H1 (cell line): ENCODE data around the gene FBXL12. TPM values are rescaled to one million over a fixed set of nuclear protein-coding genes. Genes with fewer than 3 reads are reported as not detected.

Experiments
- CTCF ChIP-seq, 3 experiments: IDR thresholded peaks; 1 replicate in 2 of 3; 2 replicates in 1 of 3; pipeline versions ENCODE4 v1.5.1 to v1.6.1; 2011; ENCODE audit warnings: low read length in 3 of 3, mild to moderate bottlenecking in 3 of 3, inconsistent platforms in 2 of 3, low read depth in 1 of 3, moderate library complexity in 1 of 3; ENCODE audit not compliant: insufficient read depth in 1 of 3; ENCODE audit errors: control extremely low read depth in 1 of 3
- EP300 ChIP-seq, 2 experiments: IDR thresholded peaks; 1 replicate in 1 of 2; 2 replicates in 1 of 2; pipeline ENCODE4 v1.6.1; 2011 to 2012; ENCODE audit warnings: low read depth in 2 of 2, low read length in 2 of 2, mild to moderate bottlenecking in 2 of 2, borderline replicate concordance in 1 of 2, inconsistent platforms in 1 of 2, moderate library complexity in 1 of 2
- KDM1A ChIP-seq: fragments of 200-600, 300-600 bp; sonication (generic); IDR thresholded peaks from 2 replicates; pipeline ENCODE4 v1.7.1; 2016; ENCODE audit warnings: mild to moderate bottlenecking, low read length, borderline replicate concordance
- RAD21 ChIP-seq, 2 experiments: IDR thresholded peaks in 1 of 2; conservative IDR thresholded peaks in 1 of 2; 2 replicates each; pipeline ENCODE4 v1.6.1; 2011; ENCODE audit warnings: low read depth in 2 of 2, low read length in 2 of 2, improper control_type of control experiment in 1 of 2, inconsistent platforms in 1 of 2, mild to moderate bottlenecking in 1 of 2, moderate library complexity in 1 of 2
- polyA plus RNA-seq, 7 experiments: library from polyadenylated mRNA; depleted of rRNA in 3 of 7; stranded (reverse) in 5 of 7; unstranded in 2 of 7; fragments of >200 nt in 5 of 7; fragments of 200-250 nt in 2 of 7; gene quantifications; 1 replicate in 5 of 7; 2 replicates in 1 of 7; 4 replicates in 1 of 7; pipeline versions ENCODE4 v1.2.1 to v1.2.3, GENCODE V29; 2011 to 2013; ENCODE audit warnings: missing spikeins in 2 of 7, mixed read lengths in 2 of 7
- total RNA-seq: library from RNA; stranded (reverse); fragmentation: NEBNext Ultra II Directional; extraction: Animal tissue kit (Norgen Biotek cat#: 25700); gene quantifications from 2 replicates; pipeline ENCODE4 v1.2.1, GENCODE V29; 2021
- TF ChIP-seq, protein P1 (sequence below): IDR thresholded peaks from 2 replicates; pipeline ENCODE4 v1.6.1; 2012; ENCODE audit warnings: inconsistent platforms

FBXL12 gene
- total and polyA plus RNA-seq, 2 of the 8 experiments (the other 6 are each of a cell fraction or from before 2014, with no cell fraction given): 24.6 to 62.3 TPM

DNA sequence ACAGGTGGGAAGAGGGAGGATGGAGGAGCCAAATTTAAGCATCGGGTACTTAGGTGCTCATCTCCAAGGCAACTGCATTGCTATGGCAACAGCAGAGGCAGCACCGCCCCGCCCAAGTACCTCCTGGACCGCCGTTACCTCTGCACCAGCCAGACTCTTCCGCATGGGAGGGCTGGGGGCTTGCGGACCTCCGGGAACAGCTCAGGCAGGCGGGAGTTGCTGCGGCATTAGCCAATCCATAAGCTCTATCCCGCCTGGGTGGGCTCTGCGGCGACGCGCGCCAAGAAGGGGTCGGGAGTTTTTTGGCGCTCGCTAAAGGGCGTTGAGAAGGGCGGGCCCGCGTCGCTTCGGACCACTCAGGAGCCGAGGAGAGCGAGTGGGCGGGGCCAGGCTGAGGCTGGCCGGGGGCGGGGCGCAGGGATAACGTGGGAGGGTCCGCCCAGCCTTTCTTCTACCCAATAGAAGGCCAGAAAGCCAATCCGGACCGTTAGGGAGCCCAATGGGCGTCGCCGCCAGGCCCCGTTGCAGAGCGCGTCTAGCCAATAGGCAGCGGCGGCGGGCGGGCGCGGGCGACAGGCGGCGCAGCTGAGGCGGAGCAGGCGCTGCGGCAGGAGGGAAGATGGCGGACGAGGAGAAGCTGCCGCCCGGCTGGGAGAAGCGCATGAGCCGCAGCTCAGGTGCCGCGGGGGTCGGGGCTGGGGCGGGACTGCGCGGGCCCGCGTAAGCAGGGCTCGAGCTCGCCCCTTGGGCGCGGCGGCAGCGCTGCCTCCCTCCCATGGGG lies 16.0 kb upstream of the FBXL12 start, which contains the start of gene PIN1 (continued):
- TF ChIP-seq EP300 (IDR thresholded peaks at IDR 0.05; ENCODE audit: borderline replicate concordance in 1 of 2, low read depth in 2 of 2, low read length in 2 of 2) (no peak), RAD21 (IDR thresholded peaks at IDR 0.05 in 1 of 2, conservative IDR thresholded peaks at IDR 0.05 in 1 of 2; ENCODE audit: low read depth in 2 of 2, low read length in 2 of 2) (0 out of 4 replicates have a peak, but pooled peaks of 1 of the 2 experiments have one; percentile 9), CTCF (IDR thresholded peaks at IDR 0.05; ENCODE audit: control extremely low read depth in 1 of 3, insufficient read depth in 1 of 3, low read depth in 1 of 3, low read length in 3 of 3) (peak; percentile 49 to 67 (median 63)), KDM1A (peak; percentile 82; the same call in 1 of the 2 replicates)
- TF ChIP-seq, protein P1, sequence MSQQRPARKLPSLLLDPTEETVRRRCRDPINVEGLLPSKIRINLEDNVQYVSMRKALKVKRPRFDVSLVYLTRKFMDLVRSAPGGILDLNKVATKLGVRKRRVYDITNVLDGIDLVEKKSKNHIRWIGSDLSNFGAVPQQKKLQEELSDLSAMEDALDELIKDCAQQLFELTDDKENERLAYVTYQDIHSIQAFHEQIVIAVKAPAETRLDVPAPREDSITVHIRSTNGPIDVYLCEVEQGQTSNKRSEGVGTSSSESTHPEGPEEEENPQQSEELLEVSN: peak; percentile 76
